HG02970 (cell line): ENCODE measurements around the gene BRD9.
A peak's percentile ranks its signal among the peaks of the same experiment; 100 is the strongest.
"Not testable (repeated sequence)": the region's sequence is repeated elsewhere in the genome, so short reads cannot be mapped to it uniquely, and the experiment has no call there.

ENCODE experiments used
- ATAC-seq: cut with Tn5 transposase; IDR thresholded peaks from one replicate; pipeline ENCODE4 v1.9.1; 2021; ENCODE audit warnings: mild to moderate bottlenecking, moderate library complexity, moderate number of reproducible peaks; ENCODE audit not compliant: unreplicated experiment, low FRiP score

Gene BRD9

DNA sequence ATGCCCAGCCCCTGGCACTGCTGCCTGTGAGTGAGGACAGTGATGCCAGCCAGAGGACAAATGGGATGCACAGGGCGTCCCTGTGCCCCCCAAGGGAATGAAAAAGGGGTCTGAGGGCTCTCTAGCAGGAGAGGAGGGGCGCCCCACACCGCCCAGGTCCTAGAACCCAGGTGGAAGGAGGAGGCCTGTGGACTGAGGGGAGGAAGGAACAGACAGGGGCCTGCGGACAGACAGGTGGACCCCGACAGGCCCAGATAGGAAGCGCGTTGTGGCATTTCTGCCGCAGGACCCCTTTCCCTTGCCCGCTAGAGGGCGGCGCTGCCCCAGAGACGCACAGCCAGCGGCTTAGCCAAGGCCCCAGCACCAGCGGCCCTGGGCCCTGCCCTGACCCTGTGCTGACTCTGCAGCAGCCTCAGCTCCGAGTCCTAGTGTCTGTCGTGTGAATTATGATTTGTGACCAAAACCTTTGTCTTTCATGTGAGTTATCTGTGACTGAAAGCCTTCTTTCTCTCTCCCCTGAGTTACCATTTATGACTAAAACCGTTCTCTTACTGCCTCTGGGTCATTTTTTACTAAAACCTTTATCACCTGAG lies 30.8 kb upstream of the BRD9 start:
- ATAC-seq, result peak; percentile 80

DNA sequence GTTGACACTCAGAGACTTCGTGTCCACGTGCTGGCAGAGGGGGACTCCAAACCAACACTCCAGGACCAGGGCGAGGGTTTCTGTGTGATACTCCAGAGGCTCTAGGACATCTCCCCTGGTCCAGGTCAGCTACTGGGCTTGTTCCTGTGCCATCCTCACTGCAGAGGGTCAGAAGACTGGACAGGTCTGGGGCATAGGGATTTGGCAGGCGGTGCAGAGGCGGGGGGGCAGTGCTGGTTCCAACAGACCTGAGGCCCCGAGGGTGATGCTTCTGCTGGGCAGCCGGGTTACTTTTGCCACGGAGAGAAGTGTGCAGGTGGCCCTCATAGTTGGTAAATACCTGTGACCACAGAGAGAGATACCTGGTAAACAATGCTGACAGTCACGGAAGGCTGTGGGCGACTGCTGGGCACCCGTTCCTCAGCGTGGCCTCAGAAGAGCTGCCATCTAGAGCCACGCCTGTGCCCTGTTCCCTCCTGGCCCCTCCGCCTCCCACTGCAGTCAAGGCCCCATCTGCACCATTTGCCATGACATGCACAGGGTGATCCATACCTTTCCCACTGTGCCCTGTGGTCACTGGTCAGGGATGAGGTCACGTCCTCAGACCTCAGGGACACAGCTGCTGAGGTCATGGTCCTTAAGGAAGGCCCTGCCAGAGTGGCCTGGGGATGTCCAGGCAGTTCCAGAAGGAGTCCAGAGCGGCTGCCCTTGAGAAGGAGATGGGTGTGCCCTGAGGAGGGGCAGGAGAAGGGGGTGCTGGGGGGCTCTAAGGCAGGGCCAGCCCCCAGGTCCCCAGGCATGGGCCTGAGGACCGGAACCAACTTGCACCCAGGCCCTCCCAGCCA lies 30.1 kb upstream of the BRD9 start:
- no peak for ATAC-seq

- ATAC-seq, result no peak
Measured at GRCh38 chr5:921456-922435, 29.1 kb upstream of the BRD9 start.

GRCh38 chr5:920321-920720 lies 27.7 kb upstream of the BRD9 start:
- no peak for ATAC-seq

- ATAC-seq, result no peak
Measured at GRCh38 chr5:919356-920000, 26.9 kb upstream of the BRD9 start.

DNA sequence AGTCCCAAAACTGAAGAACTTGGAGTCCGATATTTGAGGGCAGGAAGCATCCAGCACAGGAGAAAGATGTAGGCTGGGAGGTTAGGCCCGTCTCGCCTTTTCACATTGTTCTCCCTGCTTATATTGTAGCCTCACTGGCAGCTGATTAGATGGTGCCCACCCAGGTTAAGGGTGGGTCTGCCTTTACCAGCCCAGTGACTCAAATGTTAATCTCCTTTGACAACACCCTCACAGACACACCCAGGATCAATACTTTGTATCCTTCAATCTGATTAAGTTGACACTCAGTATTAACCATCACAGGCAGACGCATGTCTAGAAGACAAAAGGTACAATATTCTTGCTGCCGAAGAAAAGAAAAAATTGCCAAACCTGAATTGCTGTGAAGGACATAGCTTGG lies 26.1 kb upstream of the BRD9 start:
- ATAC-seq, result not testable (repeated sequence)

- no peak for ATAC-seq
Measured at GRCh38 chr5:916441-917293, 24.1 kb upstream of the BRD9 start.

DNA sequence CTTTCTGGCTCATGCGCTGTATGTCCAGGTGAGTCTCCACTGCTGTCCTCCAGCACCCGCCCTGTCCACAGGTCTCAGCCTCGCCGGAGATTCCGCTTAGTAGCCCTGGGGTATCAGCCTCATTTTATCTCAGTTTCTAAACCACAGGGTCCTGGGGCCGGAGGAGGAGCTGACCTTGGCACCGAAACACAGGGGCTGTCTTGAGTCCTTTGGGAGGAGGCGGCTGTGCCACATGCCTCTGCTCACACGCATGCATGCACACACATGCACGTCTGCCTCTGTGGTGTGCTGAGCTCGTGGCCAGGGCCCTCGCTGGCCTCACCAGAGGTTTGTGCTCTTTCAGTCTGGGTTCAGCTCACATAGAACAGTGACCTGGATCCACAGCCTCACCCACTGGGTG lies 23.3 kb upstream of the BRD9 start:
- no peak for ATAC-seq

DNA sequence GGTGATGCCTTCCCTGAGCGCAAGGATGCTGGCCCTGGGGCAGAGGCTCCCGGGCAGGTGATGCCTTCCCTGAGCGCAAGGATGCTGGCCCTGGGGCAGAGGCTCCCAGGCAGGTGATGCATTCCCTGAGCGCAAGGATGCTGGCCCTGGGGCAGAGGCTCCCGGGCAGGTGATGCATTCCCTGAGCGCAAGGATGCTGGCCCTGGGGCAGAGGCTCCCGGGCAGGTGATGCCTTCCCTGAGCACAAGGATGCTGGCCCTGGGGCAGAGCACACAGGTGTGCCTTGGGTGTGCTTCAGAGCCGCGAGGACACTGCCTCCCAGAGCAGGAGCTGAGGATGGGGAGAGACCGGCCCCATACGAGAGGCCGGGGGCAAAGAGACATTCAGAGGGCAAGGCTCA lies 22.7 kb upstream of the BRD9 start:
- not testable (repeated sequence) for ATAC-seq

DNA sequence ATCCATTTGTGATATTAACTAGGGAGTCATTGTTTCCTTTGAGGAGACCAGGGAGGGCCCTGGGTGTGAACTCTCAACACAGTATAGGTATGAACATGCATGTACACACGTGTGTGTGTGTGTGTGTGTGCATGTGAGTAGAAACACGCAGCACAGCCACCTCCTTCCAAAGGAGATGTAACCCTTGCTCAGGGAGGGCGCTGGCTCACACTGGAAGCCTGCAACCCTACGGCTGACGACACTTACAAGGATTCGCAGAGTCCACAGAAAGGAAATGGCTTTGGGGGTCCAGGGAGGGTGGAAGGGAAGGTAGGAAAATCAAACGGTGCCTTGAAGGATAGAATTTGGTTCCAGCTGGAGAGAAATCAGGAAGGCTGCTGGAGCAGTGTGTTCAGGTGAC lies 22.0 kb upstream of the BRD9 start:
- ATAC-seq, result no peak

GRCh38 chr5:914174-914573 lies 21.6 kb upstream of the BRD9 start:
- no peak for ATAC-seq

DNA sequence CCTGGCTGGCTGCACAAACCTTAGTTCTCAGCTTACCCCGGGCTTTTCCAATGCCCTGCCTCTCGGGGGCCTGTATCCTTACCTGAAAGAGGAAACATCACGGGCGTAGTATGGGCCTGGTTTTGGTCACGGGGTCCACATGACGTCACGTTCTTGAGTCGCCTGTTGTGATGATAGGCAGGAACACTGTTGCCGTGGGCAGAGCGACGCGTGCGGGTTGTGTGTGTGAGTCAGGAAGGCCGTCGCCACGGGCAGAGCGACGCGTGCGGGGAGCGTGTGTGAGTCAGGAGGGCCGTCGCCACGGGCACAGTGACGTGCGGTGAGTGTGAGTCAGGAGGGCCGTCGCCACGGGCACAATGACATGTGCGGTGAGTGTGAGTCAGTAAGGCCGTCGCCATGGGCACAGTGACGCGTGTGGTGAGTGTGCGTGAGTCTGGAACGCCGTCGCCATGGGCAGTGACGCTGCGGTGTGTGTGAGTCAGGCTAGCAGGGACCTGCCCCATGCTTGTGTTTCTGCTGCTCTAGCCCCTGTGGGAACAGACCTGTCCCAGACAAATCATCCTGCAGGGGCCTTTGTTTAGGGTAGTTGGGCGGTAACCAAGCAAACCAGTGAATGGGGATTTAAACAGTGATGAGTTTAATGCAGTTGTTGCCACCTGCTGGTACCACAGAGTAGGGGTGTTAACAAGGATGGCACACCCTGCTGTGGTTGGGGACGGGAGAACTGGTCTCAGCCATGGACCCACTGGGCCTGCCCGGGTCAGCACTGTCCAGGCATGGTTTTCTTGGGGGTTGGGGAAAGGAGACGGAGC lies 19.9 kb upstream of the BRD9 start:
- no peak for ATAC-seq

- ATAC-seq, result no peak
Measured at GRCh38 chr5:911601-912000, 19.0 kb upstream of the BRD9 start.

GRCh38 chr5:910769-911160 lies 18.2 kb upstream of the BRD9 start:
- no peak for ATAC-seq

- ATAC-seq, result no peak
Measured at GRCh38 chr5:909994-910768, 17.6 kb upstream of the BRD9 start.

DNA sequence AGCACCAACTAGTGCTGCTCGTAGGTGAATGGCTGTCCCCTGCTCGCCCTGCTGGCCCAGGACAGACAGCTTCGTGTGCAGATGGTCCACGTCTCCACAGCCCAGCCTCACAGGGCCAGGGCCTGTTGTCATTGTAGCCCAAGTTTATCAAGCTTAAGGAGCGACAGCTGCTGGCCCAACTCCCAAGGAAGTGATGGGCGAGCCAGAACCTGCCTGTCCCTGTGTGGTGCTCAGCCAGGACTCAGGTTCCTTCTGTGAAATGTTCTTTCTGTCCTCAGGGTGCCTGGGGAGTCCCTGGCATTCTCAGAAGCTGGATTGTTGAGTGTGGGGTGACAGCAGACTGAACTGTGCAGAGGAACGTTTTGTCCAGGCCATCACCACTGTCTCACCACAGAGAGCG lies 16.5 kb upstream of the BRD9 start:
- ATAC-seq, result no peak

DNA sequence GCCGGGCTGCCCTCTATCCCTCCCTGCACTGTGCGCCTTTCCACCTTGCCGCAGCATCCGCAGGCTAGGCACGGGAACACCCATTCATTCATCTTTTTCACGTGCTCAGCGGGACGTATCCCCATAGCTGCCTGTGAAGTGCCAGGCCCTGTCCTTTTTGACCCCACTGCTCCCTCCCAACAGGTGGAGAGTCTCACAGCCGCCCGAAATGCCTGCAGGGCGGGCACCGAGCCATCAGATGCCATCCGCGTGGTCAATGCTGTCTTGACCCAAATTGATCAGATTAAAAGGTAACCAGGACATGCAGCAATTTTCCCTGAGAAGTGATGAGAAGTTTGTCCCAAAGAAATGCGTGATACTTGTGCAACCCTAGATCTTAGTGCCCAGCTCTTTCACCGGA lies 15.6 kb upstream of the BRD9 start:
- no peak for ATAC-seq

DNA sequence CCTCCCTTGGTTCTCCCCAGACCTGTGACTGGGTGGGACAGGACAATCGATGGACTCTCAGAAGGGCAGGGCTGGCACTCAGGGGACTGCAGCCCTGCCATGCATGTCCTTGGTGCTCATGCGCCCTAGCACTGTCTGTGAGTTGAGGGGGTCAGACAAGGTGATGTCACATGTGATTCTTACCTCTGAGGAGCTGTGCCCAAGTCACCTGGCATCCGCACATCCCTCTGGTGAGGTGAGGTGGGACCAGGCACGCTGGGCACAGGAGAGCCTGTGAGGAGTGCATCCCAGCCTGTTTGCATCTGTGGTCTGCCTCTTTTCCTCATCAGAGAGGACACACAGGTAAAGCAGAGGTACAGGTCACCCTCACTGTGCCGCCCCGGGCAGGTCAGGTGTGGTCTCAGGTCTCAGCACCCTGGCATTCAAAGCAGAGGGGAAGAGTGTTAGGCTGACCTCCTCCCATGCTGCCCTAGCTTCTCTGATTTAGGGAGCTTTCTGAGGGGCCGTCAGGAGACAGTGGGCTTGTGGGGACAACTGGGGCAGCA lies 14.8 kb upstream of the BRD9 start:
- no peak for ATAC-seq
